ENCODE data around the gene FH.

Gene FH

DNA sequence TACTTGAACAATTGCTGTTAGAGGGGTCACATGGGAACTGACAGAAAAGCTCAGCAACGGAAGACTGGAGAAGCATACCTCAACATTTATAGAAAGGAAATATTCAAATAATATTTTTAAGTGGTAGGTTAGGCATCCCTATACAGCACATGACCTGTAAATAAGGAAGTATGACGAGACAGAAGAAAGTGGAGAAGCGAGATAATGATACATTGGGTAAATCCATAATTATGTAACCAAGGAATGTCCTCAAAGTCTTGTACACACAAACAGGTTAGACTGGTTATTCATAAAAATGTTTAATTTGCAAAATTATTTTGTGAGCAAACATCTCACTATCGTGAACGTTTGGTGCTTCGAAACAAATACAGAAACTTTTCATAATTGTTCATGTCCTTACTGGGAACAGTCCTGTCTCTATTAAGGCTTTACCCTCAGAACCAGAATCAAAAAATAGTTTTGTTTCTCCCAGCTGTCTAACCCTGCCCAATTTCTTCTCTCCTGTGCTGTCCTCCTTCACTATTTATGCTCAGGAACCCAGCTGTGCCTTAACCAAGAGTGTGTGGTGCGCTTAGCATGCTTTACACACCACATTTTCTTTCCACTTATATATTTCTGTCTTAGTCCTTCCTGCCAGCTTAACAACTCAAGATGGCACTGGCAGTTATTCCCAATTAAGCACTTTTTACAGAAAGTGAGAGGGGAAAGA lies 22.8 kb upstream of the FH start:
- no peaks in the 10 kb centered on the region for H3K4me1 ChIP-seq
- H3K4me3 ChIP-seq (ENCODE audit: low read depth, low read length) = no peak overlapping the region
- no peak for DNase-seq
- TF ChIP-seq CTCF (IDR thresholded peaks at IDR 0.05; ENCODE audit: low read depth, low read length) = no peak
- peaks cover 5% of the 10 kb centered on the region; the same call in 1 of the 2 replicates for H3K27me3 ChIP-seq
- H3K9me3 ChIP-seq = no peaks in the 10 kb centered on the region; the same call in 1 of the 2 replicates
- H3K36me3 ChIP-seq = no peaks in the 10 kb centered on the region

DNA sequence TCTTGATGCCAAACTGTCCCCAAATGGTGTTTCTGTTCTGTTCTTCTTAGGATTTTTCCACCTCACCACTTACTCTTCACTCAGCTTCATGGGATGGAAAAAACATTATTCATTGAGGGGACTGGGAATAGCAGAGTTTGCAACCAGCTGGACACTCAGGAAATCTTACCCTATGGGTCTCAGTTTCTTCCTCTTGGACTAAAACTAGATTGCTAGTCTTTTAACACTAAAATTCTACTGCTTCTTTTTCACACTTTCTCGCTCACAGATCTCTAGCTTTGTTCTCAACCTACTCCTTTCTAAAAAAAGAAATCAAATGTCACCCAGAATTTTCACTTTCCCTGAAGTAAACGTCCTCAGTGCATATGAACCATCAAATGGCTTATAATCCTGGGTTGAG lies 17.4 kb upstream of the FH start:
- no peak for TF ChIP-seq CTCF (IDR thresholded peaks at IDR 0.05; ENCODE audit: low read depth, low read length)
- H3K4me1 ChIP-seq = no peaks in the 10 kb centered on the region
- peaks cover 20% of the 10 kb centered on the region for H3K27me3 ChIP-seq
- DNase-seq = no peak
- no peaks in the 10 kb centered on the region; the same call in 1 of the 2 replicates for H3K9me3 ChIP-seq
- H3K4me3 ChIP-seq (ENCODE audit: low read depth, low read length) = no peak overlapping the region
- no peaks in the 10 kb centered on the region for H3K36me3 ChIP-seq

DNA sequence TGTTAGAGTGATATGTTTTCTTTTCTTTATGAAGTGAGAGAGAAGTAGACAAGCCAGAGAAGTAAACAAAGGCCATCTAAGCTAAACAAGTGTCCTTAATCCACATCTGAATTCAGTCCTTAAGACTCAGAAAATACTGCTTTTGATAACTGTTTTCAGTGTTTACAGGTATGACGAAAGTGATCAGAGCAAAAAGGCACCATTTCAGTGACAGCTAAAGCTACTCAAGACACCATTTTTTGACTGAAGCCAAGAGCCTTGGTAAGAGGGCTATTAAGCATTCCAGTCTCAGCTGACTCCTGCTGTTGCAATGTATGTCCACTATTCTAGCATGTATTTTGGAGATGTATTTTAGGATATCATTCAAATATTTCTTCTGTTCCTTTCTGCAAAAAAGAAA lies 16.7 kb upstream of the FH start:
- H3K36me3 ChIP-seq = no peaks in the 10 kb centered on the region
- no peak overlapping the region for H3K4me3 ChIP-seq (ENCODE audit: low read depth, low read length)
- DNase-seq = no peak
- TF ChIP-seq CTCF (IDR thresholded peaks at IDR 0.05; ENCODE audit: low read depth, low read length) = no peak
- H3K27me3 ChIP-seq = peaks cover 20% of the 10 kb centered on the region
- no peaks in the 10 kb centered on the region for H3K4me1 ChIP-seq
- H3K9me3 ChIP-seq = no peaks in the 10 kb centered on the region; the same call in 1 of the 2 replicates

DNA sequence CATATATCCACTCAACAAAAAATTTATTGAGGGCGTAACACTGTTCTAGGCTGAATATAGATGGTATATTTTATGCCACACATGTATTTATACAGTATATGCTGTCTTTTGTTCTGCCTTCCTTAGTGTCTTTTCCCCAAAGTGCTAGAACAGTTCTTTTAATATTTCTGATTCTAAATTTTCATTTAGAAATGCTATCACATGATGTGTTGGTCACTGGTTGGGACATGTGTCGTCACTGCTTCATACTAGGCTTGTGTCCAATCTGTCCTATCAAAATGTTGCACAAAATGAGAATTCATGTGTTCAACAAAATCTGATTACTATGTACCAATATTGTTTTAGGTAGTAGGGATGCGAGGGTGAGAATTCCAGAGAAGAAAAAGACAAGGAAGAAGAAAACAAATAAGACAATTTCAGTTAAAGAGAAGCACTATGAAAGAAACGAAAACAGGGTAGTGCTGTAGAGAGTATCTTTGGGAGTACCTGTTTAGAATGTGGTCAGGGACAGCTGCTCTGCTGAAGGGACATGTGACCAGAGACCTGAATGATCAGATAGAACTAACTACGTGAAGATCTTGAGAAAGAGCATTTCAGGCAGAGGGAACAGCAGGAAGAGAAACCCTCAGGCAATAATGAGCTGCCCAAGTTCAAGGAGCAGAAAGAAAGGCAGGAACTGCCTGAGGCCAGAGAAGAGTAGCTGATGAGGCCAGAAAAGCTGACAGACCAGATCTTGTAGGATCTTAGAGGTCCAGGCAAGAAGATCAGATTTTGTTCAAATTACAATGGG lies 14.0 kb upstream of the FH start:
- Histone ChIP-seq H3K36me3 (no peaks in the 10 kb centered on the region), H3K4me3 (ENCODE audit: low read depth, low read length) (no peak overlapping the region), H3K9me3 (no peaks in the 10 kb centered on the region; the same call in 1 of the 2 replicates), H3K4me1 (no peaks in the 10 kb centered on the region), H3K27me3 (peaks cover 33% of the 10 kb centered on the region)
- no peak for TF ChIP-seq CTCF (IDR thresholded peaks at IDR 0.05; ENCODE audit: low read depth, low read length)
- no peak for DNase-seq

- DNase-seq = no peak
- no peak overlapping the region for H3K4me3 ChIP-seq (ENCODE audit: low read depth, low read length)
These were observed 13.3 kb upstream of the FH start for GRCh38 chr1:241532864-241533263.

More at GRCh38 chr1:241532864-241533263, 13.3 kb upstream of the FH start:
- no peaks in the 10 kb centered on the region; the same call in 1 of the 2 replicates for H3K9me3 ChIP-seq
- TF ChIP-seq CTCF (IDR thresholded peaks at IDR 0.05; ENCODE audit: low read depth, low read length) = no peak
- no peaks in the 10 kb centered on the region for H3K36me3 ChIP-seq
- no peaks in the 10 kb centered on the region for H3K4me1 ChIP-seq
- peaks cover 34% of the 10 kb centered on the region for H3K27me3 ChIP-seq

All from BE2C (cell line).